Ascending aorta (tissue), 2 donors: ENCODE data around the gene FAM131A. TPM values are rescaled to one million over a fixed set of nuclear protein-coding genes. Genes with fewer than 3 reads are reported as not detected.

Source experiments
- DNase-seq, 2 donors: peaks; one replicate each; pipeline ENCODE4 v3.0.0-alpha.2; 2019; ENCODE audit warnings: low spot score in 2 of 2
- H3K27ac ChIP-seq, 2 donors: fragments of 200-600 bp; sonication (generic); one replicate each; pipeline ENCODE4 v1.5.1; 2016 to 2017; ENCODE audit warnings: mild to moderate bottlenecking in 1 of 2
- H3K27me3 ChIP-seq: fragments of 200-600 bp; sonication (generic); one replicate; pipeline ENCODE4 v1.5.1; 2017
- H3K36me3 ChIP-seq, 2 donors: fragments of 200-600 bp; sonication (generic); one replicate each; pipeline ENCODE4 v1.5.1; 2016
- H3K4me1 ChIP-seq, 2 donors: fragments of 200-600 bp; sonication (generic); one replicate each; pipeline ENCODE4 v1.5.1; 2016 to 2017; ENCODE audit warnings: mild to moderate bottlenecking in 1 of 2
- H3K4me3 ChIP-seq, 2 donors: fragments of 200-600 bp; sonication (generic); one replicate each; pipeline ENCODE4 v1.5.1; 2016 to 2017; ENCODE audit warnings: mild to moderate bottlenecking in 1 of 2
- H3K9me3 ChIP-seq, 2 donors: fragments of 200-600 bp; sonication (generic); one replicate each; pipeline ENCODE4 v1.5.1; 2016
- intact Hi-C: fragments of 100-400 bp; cut with DNase I; formaldehyde crosslinking; loops from one replicate; pipeline ENCODE4 v1.15.1; 2023
- total RNA-seq: library from RNA; depleted of rRNA; stranded (reverse); fragments of >200 nt; gene quantifications from one replicate; pipeline ENCODE4 v1.1.0, GENCODE V29; 2016
- TF ChIP-seq, protein P1 (sequence below), 3 experiments: fragments of 200-600 bp in 2 of 3; fragments of 450-650 bp in 1 of 3; sonication (generic) in 2 of 3; IDR thresholded peaks; one replicate each; pipeline ENCODE4 v1.5.1; 2016 to 2019; ENCODE audit warnings: antibody characterized with exemption in 3 of 3, mild to moderate bottlenecking in 1 of 3, moderate library complexity in 1 of 3

FAM131A gene
- total RNA-seq, 1 donor from 2014 or later: 47.7 TPM

DNA sequence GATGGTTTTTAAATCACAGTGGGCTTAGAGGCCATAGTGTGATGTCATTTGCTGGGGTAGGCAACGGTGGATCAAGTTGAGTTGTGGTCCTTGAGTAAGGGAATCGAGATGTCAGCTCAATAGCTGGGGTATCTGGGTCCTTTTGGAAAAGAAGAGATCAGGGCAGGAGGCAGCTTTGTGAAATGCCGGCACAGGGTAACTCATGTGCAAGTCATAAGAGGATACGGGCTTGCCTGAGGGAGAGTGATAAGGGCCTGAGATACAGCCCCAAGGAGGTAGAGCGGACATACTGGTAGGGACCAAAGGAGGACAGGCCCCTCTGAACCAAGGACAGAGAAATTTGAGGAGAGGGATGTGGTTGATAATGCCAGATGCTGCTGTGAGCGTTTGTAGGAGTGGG lies 4.2 kb upstream of the FAM131A start:
- no peak for DNase-seq
- Histone ChIP-seq H3K4me3 (no peak overlapping the region), H3K4me1 (peaks cover 0 to 5% of the 10 kb centered on the region in 2 donors), H3K36me3 (peaks cover 64 to 70% of the 10 kb centered on the region in 2 donors), H3K27ac (peak overlapping the region; percentile 74 to 97), H3K27me3 (no peaks in the 10 kb centered on the region), H3K9me3 (no peaks in the 10 kb centered on the region)
- TF ChIP-seq, protein P1, sequence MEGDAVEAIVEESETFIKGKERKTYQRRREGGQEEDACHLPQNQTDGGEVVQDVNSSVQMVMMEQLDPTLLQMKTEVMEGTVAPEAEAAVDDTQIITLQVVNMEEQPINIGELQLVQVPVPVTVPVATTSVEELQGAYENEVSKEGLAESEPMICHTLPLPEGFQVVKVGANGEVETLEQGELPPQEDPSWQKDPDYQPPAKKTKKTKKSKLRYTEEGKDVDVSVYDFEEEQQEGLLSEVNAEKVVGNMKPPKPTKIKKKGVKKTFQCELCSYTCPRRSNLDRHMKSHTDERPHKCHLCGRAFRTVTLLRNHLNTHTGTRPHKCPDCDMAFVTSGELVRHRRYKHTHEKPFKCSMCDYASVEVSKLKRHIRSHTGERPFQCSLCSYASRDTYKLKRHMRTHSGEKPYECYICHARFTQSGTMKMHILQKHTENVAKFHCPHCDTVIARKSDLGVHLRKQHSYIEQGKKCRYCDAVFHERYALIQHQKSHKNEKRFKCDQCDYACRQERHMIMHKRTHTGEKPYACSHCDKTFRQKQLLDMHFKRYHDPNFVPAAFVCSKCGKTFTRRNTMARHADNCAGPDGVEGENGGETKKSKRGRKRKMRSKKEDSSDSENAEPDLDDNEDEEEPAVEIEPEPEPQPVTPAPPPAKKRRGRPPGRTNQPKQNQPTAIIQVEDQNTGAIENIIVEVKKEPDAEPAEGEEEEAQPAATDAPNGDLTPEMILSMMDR (IDR thresholded peaks at IDR 0.05): no peak
- intact Hi-C loops: loop anchor here (10.0 kb wide), 1 partner anchor 698 kb away; the partner anchor contains the start of gene KLHL24

GRCh38 chr3:184333700-184334099 lies 3.7 kb upstream of the FAM131A start:
- TF ChIP-seq, protein P1 (IDR thresholded peaks at IDR 0.05): no peak
- H3K27ac ChIP-seq: peak overlapping the region; percentile 17 to 97

DNA sequence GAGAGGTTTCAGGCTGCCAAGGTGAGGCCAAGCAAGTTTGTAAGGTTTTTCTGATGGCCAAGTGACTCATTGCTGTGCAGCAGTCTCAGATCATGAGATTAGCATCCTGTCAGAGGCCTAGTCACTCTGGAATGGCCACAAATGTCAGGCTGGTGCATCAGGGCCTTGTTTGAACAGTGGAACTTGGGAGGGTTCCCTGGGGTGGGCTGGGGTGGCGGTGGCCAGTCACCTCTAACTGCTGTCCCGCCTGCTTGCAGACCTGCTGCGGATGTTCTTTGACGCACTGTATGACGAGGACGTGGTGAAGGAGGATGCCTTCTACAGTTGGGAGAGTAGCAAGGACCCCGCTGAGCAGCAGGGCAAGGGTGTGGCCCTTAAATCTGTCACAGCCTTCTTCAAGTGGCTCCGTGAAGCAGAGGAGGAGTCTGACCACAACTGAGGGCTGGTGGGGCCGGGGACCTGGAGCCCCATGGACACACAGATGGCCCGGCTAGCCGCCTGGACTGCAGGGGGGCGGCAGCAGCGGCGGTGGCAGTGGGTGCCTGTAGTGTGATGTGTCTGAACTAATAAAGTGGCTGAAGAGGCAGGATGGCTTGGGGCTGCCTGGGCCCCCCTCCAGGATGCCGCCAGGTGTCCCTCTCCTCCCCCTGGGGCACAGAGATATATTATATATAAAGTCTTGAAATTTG lies 2.8 kb upstream of the FAM131A start:
- intact Hi-C loops: loop anchor here (1.0 to 10.0 kb wide), 5 partner anchors 14 to 700 kb away; partner anchors contain the start of genes ABCF3, CLCN2, KLHL24 and POLR2H
- Histone ChIP-seq H3K4me1 (peaks cover 6 to 13% of the 10 kb centered on the region in 2 donors), H3K27ac (peak overlapping the region; percentile 97 to 99), H3K27me3 (no peaks in the 10 kb centered on the region), H3K4me3 (no peak overlapping the region), H3K9me3 (no peaks in the 10 kb centered on the region), H3K36me3 (peaks cover 50 to 56% of the 10 kb centered on the region in 2 donors)
- TF ChIP-seq, protein P1 (IDR thresholded peaks at IDR 0.05): no peak
- DNase-seq: no peak

More at GRCh38 chr3:184333700-184334099, 3.7 kb upstream of the FAM131A start:
- no peak for DNase-seq
- Histone ChIP-seq H3K36me3 (peaks cover 59 to 65% of the 10 kb centered on the region in 2 donors), H3K9me3 (no peaks in the 10 kb centered on the region), H3K4me3 (no peak overlapping the region), H3K4me1 (peaks cover 0 to 5% of the 10 kb centered on the region in 2 donors), H3K27me3 (no peaks in the 10 kb centered on the region)
- intact Hi-C loops: loop anchor here (2.0 to 10.0 kb wide), 2 partner anchors 35 to 699 kb away; partner anchors contain the start of genes KLHL24 and PSMD2

DNA sequence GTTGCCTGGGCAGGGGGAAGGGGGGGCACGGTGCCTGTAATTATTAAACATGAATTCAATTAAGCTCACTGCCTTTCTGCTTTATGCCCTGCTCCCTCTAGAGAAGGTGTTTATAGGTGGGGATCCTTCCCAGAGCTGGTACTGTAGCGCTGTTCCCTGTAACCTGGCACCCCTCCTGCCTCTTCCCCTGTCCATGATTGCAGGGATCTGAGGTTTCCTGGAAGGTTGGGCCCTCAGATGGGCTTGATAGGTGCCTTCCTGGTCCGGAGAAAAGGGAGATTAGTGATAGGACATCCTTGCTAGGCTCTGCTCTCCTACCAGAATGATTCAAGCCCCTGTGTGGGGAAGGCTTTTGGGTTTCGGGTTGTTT lies 2.1 kb upstream of the FAM131A start:
- H3K4me3 ChIP-seq: peak overlapping the region; percentile 88 to 96
- TF ChIP-seq, protein P1 (IDR thresholded peaks at IDR 0.05): no peak
- H3K36me3 ChIP-seq: peaks cover 43 to 49% of the 10 kb centered on the region in 2 donors
- H3K27ac ChIP-seq: peak overlapping the region; percentile 97 to 99
- DNase-seq: no peak
- no peaks in the 10 kb centered on the region for H3K27me3 ChIP-seq
- intact Hi-C loops: loop anchor here (1.0 to 10.0 kb wide), 5 partner anchors 15 to 700 kb away; partner anchors contain the start of genes ABCF3, CLCN2, KLHL24 and POLR2H
- H3K9me3 ChIP-seq: no peaks in the 10 kb centered on the region
- peaks cover 7 to 16% of the 10 kb centered on the region in 2 donors for H3K4me1 ChIP-seq

- peak; percentile 33 to 93 for DNase-seq
Measured at GRCh38 chr3:184335661-184336546, 1.5 kb upstream of the FAM131A start.

More at GRCh38 chr3:184335661-184336546, 1.5 kb upstream of the FAM131A start:
- H3K36me3 ChIP-seq: peaks cover 37 to 43% of the 10 kb centered on the region in 2 donors
- intact Hi-C loops: loop anchor here (1.0 to 10.0 kb wide), 5 partner anchors 16 to 701 kb away; partner anchors contain the start of genes ABCF3, CLCN2, KLHL24 and POLR2H
- peak overlapping the region; percentile 97 to 99 for H3K27ac ChIP-seq
- no peaks in the 10 kb centered on the region for H3K27me3 ChIP-seq
- H3K4me1 ChIP-seq: peaks cover 7 to 16% of the 10 kb centered on the region in 2 donors
- H3K9me3 ChIP-seq: no peaks in the 10 kb centered on the region
- TF ChIP-seq, protein P1 (IDR thresholded peaks at IDR 0.05): no peak
- H3K4me3 ChIP-seq: peak overlapping the region; percentile 88 to 96
